Erythroblast (primary cell): Measurements from ENCODE around the gene PCDHGA6.

ENCODE experiments used
- DNase-seq, 2 experiments: peaks; one replicate each; lab custom pipeline; 2025; lab: John Stamatoyannopoulos, UW
- GATA1 ChIP-seq: IDR thresholded peaks from 2 replicates; pipeline ENCODE4 v1.6.1; 2011; ENCODE audit warnings: low read depth, mild to moderate bottlenecking, control low read depth, low read length, moderate library complexity
- POLR2A ChIP-seq: IDR thresholded peaks from 2 replicates; pipeline ENCODE4 v1.6.1; 2011; ENCODE audit warnings: mild to moderate bottlenecking, low read length

Gene PCDHGA6

GRCh38 chr5:141419074-141419880 is 45.6 kb downstream of the PCDHGA6 start:
- DNase-seq, result no peak
- no peak for TF ChIP-seq POLR2A
- TF ChIP-seq GATA1, result no peak

- peak; percentile 60 to 74 for DNase-seq
- TF ChIP-seq GATA1, result no peak
- TF ChIP-seq POLR2A, result no peak
These were observed 47.3 kb downstream of the PCDHGA6 start, which contains the start of gene PCDHGA11 for GRCh38 chr5:141420855-141421488. Gene PCDHGA11 (plus strand): TSS chr5:141421051. CDS start chr5:141421228, 177 bp downstream.

- DNase-seq, result no peak
- TF ChIP-seq POLR2A (no peak), GATA1 (no peak)
These were observed 47.8 kb downstream of the PCDHGA6 start for GRCh38 chr5:141421489-141421855.

GRCh38 chr5:141422742-141423291 is 49.1 kb downstream of the PCDHGA6 start:
- TF ChIP-seq POLR2A (no peak), GATA1 (no peak)
- no peak for DNase-seq

GRCh38 chr5:141427783-141428426 is 54.2 kb downstream of the PCDHGA6 start:
- TF ChIP-seq GATA1, result no peak
- no peak for TF ChIP-seq POLR2A
- DNase-seq, result no peak
